ENCODE measurements around the gene AMH. TPM values are rescaled to one million over a fixed set of nuclear protein-coding genes. Genes with fewer than 3 reads are reported as not detected.
A peak's percentile ranks its signal among the peaks of the same experiment; 100 is the strongest.

The AMH gene
- total RNA-seq, 1 donor: under 0.01 TPM

DNA sequence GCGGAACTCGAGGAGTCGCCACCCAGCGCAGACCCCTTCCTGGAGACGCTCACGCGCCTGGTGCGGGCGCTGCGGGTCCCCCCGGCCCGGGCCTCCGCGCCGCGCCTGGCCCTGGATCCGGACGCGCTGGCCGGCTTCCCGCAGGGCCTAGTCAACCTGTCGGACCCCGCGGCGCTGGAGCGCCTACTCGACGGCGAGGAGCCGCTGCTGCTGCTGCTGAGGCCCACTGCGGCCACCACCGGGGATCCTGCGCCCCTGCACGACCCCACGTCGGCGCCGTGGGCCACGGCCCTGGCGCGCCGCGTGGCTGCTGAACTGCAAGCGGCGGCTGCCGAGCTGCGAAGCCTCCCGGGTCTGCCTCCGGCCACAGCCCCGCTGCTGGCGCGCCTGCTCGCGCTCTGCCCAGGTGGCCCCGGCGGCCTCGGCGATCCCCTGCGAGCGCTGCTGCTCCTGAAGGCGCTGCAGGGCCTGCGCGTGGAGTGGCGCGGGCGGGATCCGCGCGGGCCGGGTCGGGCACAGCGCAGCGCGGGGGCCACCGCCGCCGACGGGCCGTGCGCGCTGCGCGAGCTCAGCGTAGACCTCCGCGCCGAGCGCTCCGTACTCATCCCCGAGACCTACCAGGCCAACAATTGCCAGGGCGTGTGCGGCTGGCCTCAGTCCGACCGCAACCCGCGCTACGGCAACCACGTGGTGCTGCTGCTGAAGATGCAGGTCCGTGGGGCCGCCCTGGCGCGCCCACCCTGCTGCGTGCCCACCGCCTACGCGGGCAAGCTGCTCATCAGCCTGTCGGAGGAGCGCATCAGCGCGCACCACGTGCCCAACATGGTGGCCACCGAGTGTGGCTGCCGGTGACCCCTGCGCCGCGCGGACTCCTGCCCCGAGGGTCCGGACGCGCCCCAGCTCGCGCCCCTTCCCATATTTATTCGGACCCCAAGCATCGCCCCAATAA lies 2.3 kb downstream of the AMH start:
- peak; percentile 95 for DNase-seq (ENCODE audit: insufficient read length, low spot score, missing footprints)
- Histone ChIP-seq H3K4me2 (ENCODE audit: insufficient read depth, low read length) (no peak overlapping the region), H3K9me3 (ENCODE audit: low read depth, low read length) (no peaks in the 10 kb centered on the region), H3K4me3 (ENCODE audit: insufficient read depth, low read length) (no peak overlapping the region), H3K36me3 (ENCODE audit: insufficient read depth, low read length) (peaks cover 8% of the 10 kb centered on the region), H2AFZ (ENCODE audit: low read length) (no peak overlapping the region), H3K27me3 (ENCODE audit: insufficient read depth, low read length) (peaks cover 47% of the 10 kb centered on the region), H3K27ac (ENCODE audit: low read depth, low read length) (no peak overlapping the region), H3K79me2 (ENCODE audit: insufficient read depth, low read length) (no peaks in the 10 kb centered on the region), H3K4me1 (ENCODE audit: insufficient read depth, low read length) (no peaks in the 10 kb centered on the region), H4K20me1 (ENCODE audit: insufficient read depth, low read length) (peaks cover 27% of the 10 kb centered on the region)
- TF ChIP-seq, protein P1, sequence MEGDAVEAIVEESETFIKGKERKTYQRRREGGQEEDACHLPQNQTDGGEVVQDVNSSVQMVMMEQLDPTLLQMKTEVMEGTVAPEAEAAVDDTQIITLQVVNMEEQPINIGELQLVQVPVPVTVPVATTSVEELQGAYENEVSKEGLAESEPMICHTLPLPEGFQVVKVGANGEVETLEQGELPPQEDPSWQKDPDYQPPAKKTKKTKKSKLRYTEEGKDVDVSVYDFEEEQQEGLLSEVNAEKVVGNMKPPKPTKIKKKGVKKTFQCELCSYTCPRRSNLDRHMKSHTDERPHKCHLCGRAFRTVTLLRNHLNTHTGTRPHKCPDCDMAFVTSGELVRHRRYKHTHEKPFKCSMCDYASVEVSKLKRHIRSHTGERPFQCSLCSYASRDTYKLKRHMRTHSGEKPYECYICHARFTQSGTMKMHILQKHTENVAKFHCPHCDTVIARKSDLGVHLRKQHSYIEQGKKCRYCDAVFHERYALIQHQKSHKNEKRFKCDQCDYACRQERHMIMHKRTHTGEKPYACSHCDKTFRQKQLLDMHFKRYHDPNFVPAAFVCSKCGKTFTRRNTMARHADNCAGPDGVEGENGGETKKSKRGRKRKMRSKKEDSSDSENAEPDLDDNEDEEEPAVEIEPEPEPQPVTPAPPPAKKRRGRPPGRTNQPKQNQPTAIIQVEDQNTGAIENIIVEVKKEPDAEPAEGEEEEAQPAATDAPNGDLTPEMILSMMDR (IDR thresholded peaks at IDR 0.05; ENCODE audit: extremely low read depth, low read depth, low read length): no peak

GRCh38 chr19:2252055-2252796 lies 3.1 kb downstream of the AMH start:
- DNase-seq (ENCODE audit: insufficient read length, low spot score, missing footprints): peak; percentile 94
- H3K4me3 ChIP-seq (ENCODE audit: insufficient read depth, low read length): no peak overlapping the region
- H3K4me1 ChIP-seq (ENCODE audit: insufficient read depth, low read length): no peaks in the 10 kb centered on the region
- no peak overlapping the region for H3K4me2 ChIP-seq (ENCODE audit: insufficient read depth, low read length)
- no peak overlapping the region for H2AFZ ChIP-seq (ENCODE audit: low read length)
- H3K27me3 ChIP-seq (ENCODE audit: insufficient read depth, low read length): peaks cover 47% of the 10 kb centered on the region
- peaks cover 3% of the 10 kb centered on the region for H3K36me3 ChIP-seq (ENCODE audit: insufficient read depth, low read length)
- TF ChIP-seq, protein P1 (IDR thresholded peaks at IDR 0.05; ENCODE audit: extremely low read depth, low read depth, low read length): no peak
- no peaks in the 10 kb centered on the region for H3K79me2 ChIP-seq (ENCODE audit: insufficient read depth, low read length)
- H3K27ac ChIP-seq (ENCODE audit: low read depth, low read length): no peak overlapping the region
- no peaks in the 10 kb centered on the region for H3K9me3 ChIP-seq (ENCODE audit: low read depth, low read length)
- peaks cover 19% of the 10 kb centered on the region for H4K20me1 ChIP-seq (ENCODE audit: insufficient read depth, low read length)

DNA sequence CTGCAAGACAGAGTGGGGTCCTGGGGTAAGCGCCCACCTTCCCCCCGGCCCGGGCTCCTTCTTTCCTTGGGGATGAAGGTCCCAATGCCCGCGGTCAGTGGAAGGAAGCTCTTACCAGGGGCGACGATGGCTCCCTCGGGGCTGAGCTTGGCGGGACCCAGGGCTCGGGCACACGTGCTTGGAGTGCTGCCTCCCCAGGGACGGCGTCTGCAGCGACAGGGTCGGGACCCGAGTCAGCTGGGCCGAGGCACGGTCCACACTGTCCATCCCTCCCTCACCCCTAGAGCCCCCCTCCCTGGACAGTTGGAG lies 3.6 kb downstream of the AMH start:
- H3K4me2 ChIP-seq (ENCODE audit: insufficient read depth, low read length): no peak overlapping the region
- no peak overlapping the region for H3K4me3 ChIP-seq (ENCODE audit: insufficient read depth, low read length)
- no peaks in the 10 kb centered on the region for H3K9me3 ChIP-seq (ENCODE audit: low read depth, low read length)
- no peak for DNase-seq (ENCODE audit: insufficient read length, low spot score, missing footprints)
- no peaks in the 10 kb centered on the region for H3K79me2 ChIP-seq (ENCODE audit: insufficient read depth, low read length)
- H2AFZ ChIP-seq (ENCODE audit: low read length): no peak overlapping the region
- no peaks in the 10 kb centered on the region for H3K4me1 ChIP-seq (ENCODE audit: insufficient read depth, low read length)
- H3K27me3 ChIP-seq (ENCODE audit: insufficient read depth, low read length): peaks cover 47% of the 10 kb centered on the region
- no peak overlapping the region for H3K27ac ChIP-seq (ENCODE audit: low read depth, low read length)
- peaks cover 16% of the 10 kb centered on the region for H4K20me1 ChIP-seq (ENCODE audit: insufficient read depth, low read length)
- no peaks in the 10 kb centered on the region for H3K36me3 ChIP-seq (ENCODE audit: insufficient read depth, low read length)
- TF ChIP-seq, protein P1 (IDR thresholded peaks at IDR 0.05; ENCODE audit: extremely low read depth, low read depth, low read length): no peak
